ENCODE results near the gene PLPPR5.

DNA sequence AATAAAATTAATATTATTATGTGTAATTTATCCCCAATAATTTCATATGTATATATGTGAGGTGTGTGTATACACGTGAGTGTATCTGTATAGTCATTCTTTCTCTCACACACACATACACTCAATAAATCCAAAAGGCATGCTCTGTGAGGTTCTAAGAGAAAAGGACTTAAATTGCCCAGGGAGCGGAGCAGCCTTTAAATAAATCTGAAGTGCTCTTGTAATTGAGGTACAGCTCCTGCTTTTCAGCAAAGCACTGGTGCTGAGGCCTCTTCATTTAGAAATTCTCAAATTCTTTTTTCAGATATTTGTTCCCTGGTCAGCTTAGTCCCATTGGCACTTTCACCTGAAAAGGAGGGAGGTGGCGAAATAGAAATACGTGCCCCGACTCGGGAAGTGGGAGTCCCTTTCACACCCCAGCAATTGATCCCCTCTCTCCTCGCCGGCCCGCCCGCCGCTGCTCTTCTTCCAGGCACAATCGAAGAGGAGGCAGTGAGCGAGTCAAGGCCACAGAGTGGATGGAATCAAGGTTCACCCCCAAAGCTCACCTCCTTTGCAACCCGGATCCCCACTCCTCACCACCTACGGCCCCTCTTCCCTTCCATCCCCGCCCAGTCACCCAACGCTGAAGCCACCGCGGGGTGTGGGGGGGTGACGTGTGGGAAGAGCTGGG is 944 bp downstream of the PLPPR5 start:
- TF ChIP-seq, protein P1, sequence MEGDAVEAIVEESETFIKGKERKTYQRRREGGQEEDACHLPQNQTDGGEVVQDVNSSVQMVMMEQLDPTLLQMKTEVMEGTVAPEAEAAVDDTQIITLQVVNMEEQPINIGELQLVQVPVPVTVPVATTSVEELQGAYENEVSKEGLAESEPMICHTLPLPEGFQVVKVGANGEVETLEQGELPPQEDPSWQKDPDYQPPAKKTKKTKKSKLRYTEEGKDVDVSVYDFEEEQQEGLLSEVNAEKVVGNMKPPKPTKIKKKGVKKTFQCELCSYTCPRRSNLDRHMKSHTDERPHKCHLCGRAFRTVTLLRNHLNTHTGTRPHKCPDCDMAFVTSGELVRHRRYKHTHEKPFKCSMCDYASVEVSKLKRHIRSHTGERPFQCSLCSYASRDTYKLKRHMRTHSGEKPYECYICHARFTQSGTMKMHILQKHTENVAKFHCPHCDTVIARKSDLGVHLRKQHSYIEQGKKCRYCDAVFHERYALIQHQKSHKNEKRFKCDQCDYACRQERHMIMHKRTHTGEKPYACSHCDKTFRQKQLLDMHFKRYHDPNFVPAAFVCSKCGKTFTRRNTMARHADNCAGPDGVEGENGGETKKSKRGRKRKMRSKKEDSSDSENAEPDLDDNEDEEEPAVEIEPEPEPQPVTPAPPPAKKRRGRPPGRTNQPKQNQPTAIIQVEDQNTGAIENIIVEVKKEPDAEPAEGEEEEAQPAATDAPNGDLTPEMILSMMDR (IDR thresholded peaks at IDR 0.05) = no peak
- TF ChIP-seq POLR2A (IDR thresholded peaks at IDR 0.05) = no peak

Data from upper lobe of left lung (tissue), 4 donors.